Heart left ventricle (tissue), 13 donors: ENCODE results near the gene OAS1.

Source experiments
- POLR2A ChIP-seq, 2 donors: fragments of 450-650 bp; IDR thresholded peaks; one replicate each; pipeline ENCODE4 v1.6.1; 2017; ENCODE audit warnings: antibody characterized with exemption in 2 of 2, mild to moderate bottlenecking in 2 of 2, moderate library complexity in 2 of 2
- TF ChIP-seq, protein P1 (sequence below), 12 donors: fragments of 200-600 bp; sonication (generic) in 4 of 12; IDR thresholded peaks; one replicate each; pipeline versions ENCODE4 v1.5.0 to v1.8.0; 2018 to 2022; ENCODE audit warnings: antibody characterized with exemption in 12 of 12, mild to moderate bottlenecking in 5 of 12
- donor health status: ischemic (EF 13 %, LVEDD 7.1; RV severe dilation, severe dysfunction).
- donor health status: DM: no; HTN: yes; CAD: no.
- donor health status: DM: no; HTN: no; CAD: no.
- donor health status: ischemic (EF 25% LVEDD 6.9; RV normal size, moderate dysfunction).
- donor health status: ischemic (EF 25% LVEDD 5.7; RV mildly dilated, moderate dysfunction).
- donor health status: ischemic (EF 35%, LVEDD 5.7; RV mildly dilated, moderate dysfunction).
- donor health status: nonischemic (EF 11% LVEDD 7.7; RV severe dilation, severe dysfunction).
- donor health status: DM: yes; HTN: yes; CAD: no.
- donor health status: PGD.
- donor health status: ischemic (EF 29% LVEDD 5.4; RV normal size, mild dysfunction).
- donor health status: nonischemic (EF 23%, LVEDD 6.1; RV moderate dilation, normal function).

DNA sequence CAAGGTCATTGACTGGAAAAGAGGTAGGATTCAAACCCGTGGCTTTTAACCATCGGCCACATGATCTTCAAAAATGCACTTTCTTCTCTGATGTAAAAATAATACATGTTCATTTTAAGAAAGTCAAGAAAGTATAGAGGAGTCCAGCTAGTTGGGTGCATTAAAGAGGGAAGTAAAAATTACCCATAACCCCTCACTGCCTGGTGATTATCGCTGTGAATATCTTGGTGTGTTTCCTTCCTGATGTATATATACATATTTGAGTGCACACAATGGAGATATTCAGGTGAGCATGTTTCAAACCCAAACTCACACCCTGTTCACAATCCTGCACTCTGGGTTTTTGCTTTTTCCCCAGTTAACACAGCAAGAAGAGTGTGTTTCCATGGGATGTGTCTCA lies 47.5 kb upstream of the OAS1 start:
- TF ChIP-seq, protein P1, sequence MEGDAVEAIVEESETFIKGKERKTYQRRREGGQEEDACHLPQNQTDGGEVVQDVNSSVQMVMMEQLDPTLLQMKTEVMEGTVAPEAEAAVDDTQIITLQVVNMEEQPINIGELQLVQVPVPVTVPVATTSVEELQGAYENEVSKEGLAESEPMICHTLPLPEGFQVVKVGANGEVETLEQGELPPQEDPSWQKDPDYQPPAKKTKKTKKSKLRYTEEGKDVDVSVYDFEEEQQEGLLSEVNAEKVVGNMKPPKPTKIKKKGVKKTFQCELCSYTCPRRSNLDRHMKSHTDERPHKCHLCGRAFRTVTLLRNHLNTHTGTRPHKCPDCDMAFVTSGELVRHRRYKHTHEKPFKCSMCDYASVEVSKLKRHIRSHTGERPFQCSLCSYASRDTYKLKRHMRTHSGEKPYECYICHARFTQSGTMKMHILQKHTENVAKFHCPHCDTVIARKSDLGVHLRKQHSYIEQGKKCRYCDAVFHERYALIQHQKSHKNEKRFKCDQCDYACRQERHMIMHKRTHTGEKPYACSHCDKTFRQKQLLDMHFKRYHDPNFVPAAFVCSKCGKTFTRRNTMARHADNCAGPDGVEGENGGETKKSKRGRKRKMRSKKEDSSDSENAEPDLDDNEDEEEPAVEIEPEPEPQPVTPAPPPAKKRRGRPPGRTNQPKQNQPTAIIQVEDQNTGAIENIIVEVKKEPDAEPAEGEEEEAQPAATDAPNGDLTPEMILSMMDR (IDR thresholded peaks at IDR 0.05) = no peak
- no peak for TF ChIP-seq POLR2A (IDR thresholded peaks at IDR 0.05)
